Caki2 (cell line): ENCODE measurements around the gene DOCK1. TPM values are rescaled to one million over a fixed set of nuclear protein-coding genes. Genes with fewer than 3 reads are reported as not detected.

Experiments used
- DNase-seq: peaks from one replicate; pipeline ENCODE4 v3.0.0-alpha.2; 2015; ENCODE audit warnings: low read depth
- in situ Hi-C: cut with HindIII; loops from 2 replicates; pipeline ENCODE4 v1.10.0; 2016; ENCODE audit warnings: low sequenced_read_pairs, low pct_unique_long_range_greater_than_20kb, mixed read lengths
- total RNA-seq: library from RNA; depleted of rRNA; stranded (reverse); fragments of >200 nt; shearing (Covaris generic); gene quantifications from 2 replicates; pipeline ENCODE4 v1.2.3, GENCODE V29; 2014; ENCODE audit warnings: low replicate concordance

Gene DOCK1
- total RNA-seq, 1 experiment from 2014 or later, result 17.1 TPM

- DNase-seq, result no peak
- in situ Hi-C loops, result no loop called here
Observed at GRCh38 chr10:127349737-127350136, 444.5 kb downstream of the DOCK1 start.

DNA sequence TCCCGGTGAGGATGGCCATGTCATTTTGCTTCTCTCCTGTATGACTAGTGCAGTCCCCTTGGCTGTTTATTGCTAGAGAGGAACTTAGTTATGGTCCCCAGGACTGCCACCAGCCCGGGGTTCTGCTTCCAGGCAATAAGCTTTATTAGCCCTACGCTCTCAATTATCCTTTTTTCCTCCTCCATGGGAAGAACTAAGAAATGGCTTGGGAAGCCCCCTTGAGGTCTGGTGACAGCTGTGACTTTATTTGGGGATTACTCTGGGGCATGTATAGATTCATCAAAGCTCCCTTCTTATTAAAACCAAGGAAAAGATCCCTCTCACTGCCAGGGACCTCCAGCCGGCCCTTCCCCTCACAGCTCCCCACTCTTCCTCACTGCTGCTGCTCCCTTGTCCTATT lies 446.3 kb downstream of the DOCK1 start:
- no peak for DNase-seq
- in situ Hi-C loops, result no loop called here

DNA sequence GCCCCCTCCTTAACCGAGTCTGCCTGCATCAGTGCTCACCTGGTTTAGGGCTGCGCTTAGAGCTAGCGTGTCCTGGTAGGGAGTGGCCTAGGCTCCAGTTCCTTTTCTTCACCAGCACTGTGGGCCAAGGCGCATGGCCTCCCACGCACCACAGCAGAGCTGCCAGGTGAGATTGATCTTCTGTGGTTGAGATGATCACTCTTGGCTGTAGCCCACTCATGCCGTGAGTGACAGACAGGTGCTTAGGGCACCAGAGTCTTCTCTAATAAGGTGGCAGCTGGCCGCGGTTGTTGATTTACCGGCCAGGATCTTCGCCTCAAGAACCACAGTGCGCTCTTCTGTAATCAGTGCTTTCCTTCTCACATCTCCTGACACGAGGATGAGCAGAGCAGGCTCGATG lies 448.3 kb downstream of the DOCK1 start:
- DNase-seq, result no peak
- in situ Hi-C loops, result no loop called here

DNA sequence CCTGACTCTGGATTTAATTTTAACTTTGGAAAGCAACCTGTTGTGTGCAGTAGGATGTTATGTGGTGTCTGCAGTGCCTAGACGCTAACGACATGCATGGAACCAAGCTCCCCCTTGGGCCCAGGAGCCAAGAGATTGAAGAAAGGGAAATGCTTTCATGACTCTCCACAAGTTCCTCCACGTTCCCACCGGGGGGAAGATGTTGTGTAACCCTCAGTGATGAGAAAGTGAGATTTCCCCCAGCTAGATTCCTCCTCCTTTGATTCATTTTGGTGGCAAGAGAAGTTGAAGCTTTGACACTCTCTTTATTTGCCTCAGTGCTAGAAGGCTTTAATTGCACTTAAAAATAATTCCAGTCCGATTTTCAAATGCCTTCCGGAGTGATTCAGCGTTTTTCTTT lies 449.0 kb downstream of the DOCK1 start:
- in situ Hi-C loops, result no loop called here
- no peak for DNase-seq

- in situ Hi-C loops, result no loop called here
- no peak for DNase-seq
Observed at GRCh38 chr10:127354992-127355391, 449.8 kb downstream of the DOCK1 start.

DNA sequence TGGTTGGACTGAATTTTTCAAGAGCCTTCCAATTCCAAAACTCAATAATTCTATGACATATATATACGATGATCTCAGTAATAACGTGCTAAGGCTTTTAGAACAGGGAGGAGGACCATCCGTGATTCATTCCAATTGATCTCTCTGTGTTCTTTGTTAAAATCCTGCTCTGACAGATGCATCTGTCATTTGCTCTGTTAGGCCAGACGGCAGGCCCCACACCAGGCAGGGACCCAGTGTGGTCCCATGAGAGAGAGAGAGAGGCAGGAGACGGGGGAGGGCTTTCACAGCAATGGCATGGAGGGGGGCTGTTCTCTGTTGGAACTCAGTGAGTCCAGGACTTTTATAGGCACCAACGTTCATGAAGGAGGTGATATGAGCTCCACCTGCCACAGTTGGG lies 451.1 kb downstream of the DOCK1 start:
- no peak for DNase-seq
- in situ Hi-C loops, result no loop called here

GRCh38 chr10:127357265-127357664 lies 452.0 kb downstream of the DOCK1 start:
- DNase-seq, result no peak
- in situ Hi-C loops, result no loop called here

DNA sequence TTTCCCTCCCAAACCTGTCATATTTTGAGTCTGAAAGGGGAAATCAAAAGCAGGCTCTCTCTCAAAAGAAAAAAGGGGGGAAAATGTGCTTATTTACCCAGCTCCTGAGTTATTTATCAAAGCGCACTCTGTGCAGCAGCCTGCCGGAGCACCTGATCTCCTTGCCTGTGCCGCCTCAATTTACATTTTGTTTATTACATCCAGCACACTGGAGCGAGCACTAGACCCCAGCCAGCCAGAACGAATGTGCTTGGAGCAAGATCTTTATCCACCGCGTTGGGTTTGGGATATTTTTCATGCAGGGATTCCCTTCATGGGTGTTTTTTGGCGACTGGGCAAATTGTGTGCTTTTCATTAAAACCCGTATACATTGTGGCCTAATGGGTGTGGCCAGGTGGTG lies 453.1 kb downstream of the DOCK1 start:
- no peak for DNase-seq
- in situ Hi-C loops, result no loop called here

DNA sequence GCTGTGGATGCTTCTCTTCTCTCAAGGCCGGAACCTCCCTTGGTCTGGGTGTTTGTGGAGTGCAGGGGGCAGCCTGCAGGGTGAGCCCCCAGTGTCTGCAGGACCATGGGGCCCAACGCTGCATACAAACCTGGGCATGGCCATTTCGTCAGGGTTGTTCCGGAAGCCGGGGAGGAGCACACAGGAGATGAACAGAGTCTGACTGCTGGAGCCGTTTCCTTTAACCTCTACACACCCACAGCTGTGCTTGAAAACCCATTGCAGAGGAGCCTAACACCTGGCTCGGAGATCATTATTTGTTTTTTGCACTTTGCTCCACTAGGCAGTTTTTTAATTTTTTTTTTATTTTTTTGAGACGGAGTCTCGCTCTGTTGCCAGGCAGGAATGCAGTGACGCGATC lies 458.8 kb downstream of the DOCK1 start:
- in situ Hi-C loops, result no loop called here

GRCh38 chr10:127368101-127368500 lies 462.9 kb downstream of the DOCK1 start:
- in situ Hi-C loops, result no loop called here
- DNase-seq, result no peak

More for the DNA sequence above, 458.8 kb downstream of the DOCK1 start:
- no peak for DNase-seq

DNA sequence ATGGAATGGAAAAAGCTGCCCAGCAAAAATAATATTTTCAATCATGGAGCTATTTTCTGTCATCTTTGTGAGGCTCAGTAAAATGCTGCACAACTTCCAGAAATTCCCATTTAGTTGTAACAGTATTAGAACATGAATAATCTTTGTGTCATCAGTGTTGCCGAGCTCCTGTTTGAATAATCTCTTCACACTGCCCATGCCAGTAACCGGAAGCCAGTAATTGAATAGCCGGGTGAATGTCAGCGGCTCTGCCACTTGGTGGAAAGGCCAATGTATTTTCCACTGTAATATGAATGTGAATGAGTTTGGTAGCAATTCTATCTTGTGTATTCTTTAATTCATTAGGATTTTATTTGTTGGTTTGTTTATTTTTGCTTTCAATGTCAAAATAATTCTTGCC lies 463.7 kb downstream of the DOCK1 start:
- in situ Hi-C loops, result no loop called here
- DNase-seq, result no peak

DNA sequence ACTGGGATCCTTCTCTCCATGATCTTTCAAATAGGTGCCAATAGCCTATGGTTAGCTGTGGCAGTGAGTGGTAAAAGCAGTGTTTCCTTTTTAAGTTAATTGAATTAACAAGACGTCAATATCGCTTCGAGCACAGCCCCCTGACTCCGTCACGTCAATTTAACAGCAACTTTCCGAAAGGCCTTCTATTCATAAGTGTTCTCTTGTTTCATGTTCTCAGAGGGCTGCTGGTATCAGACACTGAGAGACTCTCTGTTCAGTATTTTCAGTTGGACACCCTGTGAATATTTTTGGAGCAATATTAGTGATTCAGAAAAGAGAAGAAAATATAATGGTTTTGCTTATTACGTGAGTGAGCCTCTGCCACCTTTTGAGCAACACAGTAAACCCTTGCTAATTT lies 465.4 kb downstream of the DOCK1 start:
- in situ Hi-C loops, result no loop called here
- no peak for DNase-seq

DNA sequence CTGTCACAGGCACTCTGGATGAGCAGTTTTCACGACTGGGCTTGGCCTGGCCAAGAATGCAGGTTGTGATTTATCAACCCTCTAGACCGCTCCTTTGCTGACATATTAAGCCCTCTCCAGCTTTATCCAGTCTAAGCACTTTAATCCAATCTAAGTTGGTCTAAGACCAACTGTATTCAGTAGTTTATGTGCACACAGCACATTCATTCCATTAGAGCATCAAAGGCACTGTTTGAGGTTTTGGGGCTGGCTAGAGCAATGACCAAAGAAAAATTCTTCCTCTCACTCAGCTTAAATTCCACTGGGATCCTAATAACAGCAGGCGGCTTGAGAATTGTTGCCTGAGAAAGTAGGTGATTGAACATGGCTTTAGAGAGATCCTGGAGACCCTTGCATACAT lies 467.1 kb downstream of the DOCK1 start:
- DNase-seq, result no peak
- in situ Hi-C loops, result no loop called here

GRCh38 chr10:127374074-127374680 lies 468.9 kb downstream of the DOCK1 start:
- no peak for DNase-seq
- in situ Hi-C loops, result no loop called here

GRCh38 chr10:127374901-127375300 lies 469.7 kb downstream of the DOCK1 start:
- no peak for DNase-seq
- in situ Hi-C loops, result no loop called here

DNA sequence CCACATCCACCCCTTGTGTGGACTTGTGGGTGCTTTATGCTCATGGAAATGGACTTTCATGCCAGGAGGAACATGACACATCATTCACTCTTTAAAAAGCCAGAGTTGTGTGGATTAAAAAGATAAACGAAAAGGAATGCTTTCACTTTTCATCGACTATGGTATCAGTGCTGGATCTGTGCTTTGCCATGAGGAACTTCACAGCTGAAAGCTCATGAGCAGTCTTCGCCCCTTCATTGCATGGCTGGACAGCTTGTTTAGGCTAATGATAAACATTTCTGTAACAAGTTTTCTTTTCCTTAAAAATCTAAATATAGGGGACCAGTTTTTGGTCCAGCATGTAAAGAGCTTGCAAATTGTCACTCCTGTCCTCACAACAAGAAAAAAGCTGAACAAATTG lies 470.2 kb downstream of the DOCK1 start:
- DNase-seq, result no peak
- in situ Hi-C loops, result no loop called here

DNA sequence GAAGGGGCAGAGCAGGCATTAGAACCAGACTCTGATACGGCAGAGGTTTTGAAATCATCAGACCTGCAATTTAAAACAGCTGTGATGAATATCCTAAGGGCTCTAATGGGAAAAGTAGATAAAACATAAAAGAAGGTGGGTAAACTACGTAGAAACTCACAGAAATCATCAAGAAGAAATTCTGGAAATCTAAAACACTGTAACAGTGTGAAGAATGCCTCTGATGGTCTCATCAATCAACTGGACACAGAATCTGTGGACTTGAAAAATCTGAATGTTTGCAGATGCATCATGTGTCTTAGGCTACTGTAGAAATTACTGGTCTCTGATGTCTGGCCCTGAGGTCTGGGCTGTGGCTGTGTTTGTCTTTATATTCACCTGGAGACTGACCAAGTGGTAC lies 470.8 kb downstream of the DOCK1 start:
- in situ Hi-C loops, result no loop called here
- no peak for DNase-seq

DNA sequence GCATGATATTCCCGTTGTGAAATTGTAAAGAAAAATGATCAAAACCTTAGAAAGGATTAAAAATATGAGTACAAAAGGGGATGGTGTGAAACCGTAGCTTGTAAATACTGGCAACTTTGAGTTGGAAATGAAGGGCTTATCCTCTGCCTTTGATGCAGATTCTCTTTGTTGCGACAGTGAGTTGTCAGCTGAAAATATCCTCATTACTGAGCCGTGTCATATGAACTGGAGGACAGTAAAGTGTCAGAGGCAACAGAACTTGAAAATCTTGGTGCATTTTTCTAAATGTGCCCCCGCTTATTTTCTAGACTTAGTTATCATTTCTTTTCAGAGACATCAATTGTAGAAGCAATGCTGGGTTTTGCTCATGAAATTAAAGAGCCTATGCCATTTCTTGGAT lies 473.4 kb downstream of the DOCK1 start:
- DNase-seq, result no peak
- in situ Hi-C loops, result no loop called here

DNA sequence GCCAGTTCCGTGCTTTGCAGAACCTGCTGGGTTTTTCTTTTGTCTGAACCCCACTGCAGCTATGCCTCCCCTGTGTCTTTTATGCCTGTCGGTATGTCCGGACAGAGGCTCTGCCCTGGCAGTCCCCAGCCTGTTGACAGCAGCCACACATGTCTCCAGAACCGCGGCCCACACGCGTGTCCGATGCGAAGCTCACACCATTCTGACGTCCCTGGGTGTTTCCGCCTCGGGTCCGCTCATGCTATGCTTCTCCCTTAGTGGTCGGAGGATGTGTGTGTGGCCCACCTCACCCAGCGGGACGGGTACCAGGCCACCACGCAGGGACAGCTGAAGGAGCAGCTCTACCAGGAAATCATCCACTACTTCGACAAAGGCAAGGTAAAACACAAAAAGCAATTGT lies 479.3 kb downstream of the DOCK1 start:
- in situ Hi-C loops, result no loop called here
- DNase-seq, result no peak

GRCh38 chr10:127385066-127385465 lies 479.8 kb downstream of the DOCK1 start:
- DNase-seq, result no peak
- in situ Hi-C loops, result no loop called here
